HepG2 (cell line): Measurements from ENCODE around the gene LRRC25. TPM values are rescaled to one million over a fixed set of nuclear protein-coding genes. Genes with fewer than 3 reads are reported as not detected.

ENCODE experiments used
- ATAC-seq: fragments of 200-7000 bp; cut with Tn5 transposase; 3 replicates; pipeline ENCODE4 v1.9.1; 2020; ENCODE audit warnings: mild to moderate bottlenecking, moderate library complexity
- BruUV-seq: library from RNA; stranded (reverse); fragments of 400-500 nt; replicated peaks from 2 replicates; lab custom pipeline; 2021; lab: Mats Ljungman, UMichigan
- CTCF ChIA-PET: fragments of 300-600 bp; formaldehyde crosslinking; extraction: SDS; loops from one replicate; lab custom pipeline; 2021; ENCODE audit warnings: low total read pairs, inconsistent platforms, low intra/inter-chr PET ratio; lab: Yijun Ruan, JAX
- POLR2A ChIA-PET: fragments of 350-600 bp; sonication (Branson Sonifier 250); formaldehyde crosslinking; loops from one replicate; lab custom pipeline; 2020; ENCODE audit warnings: antibody characterized with exemption, inconsistent platforms; lab: Yijun Ruan, JAX
- DNase-seq: peaks from one replicate; pipeline ENCODE4 v3.0.0-alpha.2; 2015; ENCODE audit warnings: low spot score
- FAIRE-seq: peaks from 3 replicates; lab custom pipeline; 2011; peaks lifted over from hg19 to GRCh38; lab: Jason Lieb, UNC
- H2AFZ ChIP-seq: one replicate; pipeline ENCODE4 v1.6.1; 2011; ENCODE audit warnings: low read length, inconsistent platforms
- H3K27ac ChIP-seq: fragments of 300-600 bp; 3 replicates; pipeline ENCODE4 v1.8.0; 2011; ENCODE audit warnings: mixed run types, mild to moderate bottlenecking, mixed read lengths, low read length, inconsistent platforms; ENCODE audit not compliant: insufficient read depth; ENCODE audit errors: extremely low read length
- H3K27me3 ChIP-seq, 2 experiments: fragments of 200-600 bp in 1 of 2; 2 replicates in 1 of 2; 3 replicates in 1 of 2; pipeline versions ENCODE4 v1.6.0 to v1.8.0; 2011; ENCODE audit warnings: low read length in 2 of 2, mild to moderate bottlenecking in 2 of 2, moderate library complexity in 2 of 2, inconsistent platforms in 1 of 2; ENCODE audit not compliant: insufficient read depth in 2 of 2, control insufficient read depth in 1 of 2
- H3K36me3 ChIP-seq, 2 experiments: fragments of 200-600 bp in 1 of 2; replicated peaks in 1 of 2; 2 replicates in 1 of 2; 3 replicates in 1 of 2; pipeline versions ENCODE4 v1.5.1 to v1.8.0; 2011; ENCODE audit warnings: low read length in 2 of 2, inconsistent platforms in 1 of 2; ENCODE audit not compliant: insufficient read depth in 2 of 2, control insufficient read depth in 1 of 2
- H3K4me1 ChIP-seq: 2 replicates; pipeline ENCODE4 v1.5.1; 2012; ENCODE audit warnings: low read length, inconsistent platforms; ENCODE audit not compliant: insufficient read depth
- H3K4me2 ChIP-seq: 2 replicates; pipeline ENCODE4 v1.6.0; 2011; ENCODE audit warnings: low read depth, low read length, inconsistent platforms
- H3K4me3 ChIP-seq, 3 experiments: fragments of 200-600 bp in 1 of 3; sonication (generic), shearing (Covaris generic) in 1 of 3; replicated peaks in 1 of 3; 2 replicates each; pipeline ENCODE4 v1.5.1; 2011 to 2016; ENCODE audit warnings: low read length in 3 of 3, inconsistent platforms in 2 of 3, low read depth in 2 of 3, mild to moderate bottlenecking in 2 of 3, control low read depth in 1 of 3, mixed read lengths in 1 of 3; ENCODE audit not compliant: insufficient read depth in 1 of 3
- H3K79me2 ChIP-seq: one replicate; pipeline ENCODE4 v1.6.1; 2011; ENCODE audit warnings: low read length, inconsistent platforms; ENCODE audit not compliant: insufficient read depth
- H3K9ac ChIP-seq: 2 replicates; pipeline ENCODE4 v1.6.0; 2011; ENCODE audit warnings: mild to moderate bottlenecking, low read depth, low read length, inconsistent platforms; ENCODE audit not compliant: insufficient read depth
- H3K9me3 ChIP-seq: 2 replicates; pipeline ENCODE4 v1.5.1; 2012; ENCODE audit warnings: mild to moderate bottlenecking, low read length
- H4K20me1 ChIP-seq: 2 replicates; pipeline ENCODE4 v1.6.0; 2011; ENCODE audit warnings: inconsistent platforms, mild to moderate bottlenecking, low read length, moderate library complexity; ENCODE audit not compliant: insufficient read depth
- ADNP ChIP-seq: sonication (generic); formaldehyde crosslinking; IDR thresholded peaks from 2 replicates; pipeline ENCODE4 v1.4.0; 2020; ENCODE audit warnings: missing genetic modification reagents
- MED1 ChIP-seq: sonication (generic); formaldehyde crosslinking; IDR thresholded peaks from 2 replicates; pipeline ENCODE4 v1.4.0; 2020; ENCODE audit warnings: missing genetic modification reagents
- PAWR ChIP-seq: sonication (generic); formaldehyde crosslinking; IDR thresholded peaks from 2 replicates; pipeline ENCODE4 v1.4.0; 2020; ENCODE audit warnings: missing genetic modification reagents, mild to moderate bottlenecking, borderline replicate concordance
- SMYD3 ChIP-seq: sonication (generic); formaldehyde crosslinking; IDR thresholded peaks from 2 replicates; pipeline ENCODE4 v1.8.1; 2023; ENCODE audit warnings: mild to moderate bottlenecking, missing genetic modification reagents
- SNAPC4 ChIP-seq: sonication (generic); formaldehyde crosslinking; IDR thresholded peaks from 2 replicates; pipeline ENCODE4 v1.4.0; 2020; ENCODE audit warnings: mild to moderate bottlenecking, missing genetic modification reagents
- THAP8 ChIP-seq: sonication (generic); formaldehyde crosslinking; IDR thresholded peaks from 2 replicates; pipeline ENCODE4 v1.5.1; 2020; ENCODE audit warnings: missing genetic modification reagents, mild to moderate bottlenecking, borderline replicate concordance
- ZFP36 ChIP-seq: fragments of 150-350 bp; IDR thresholded peaks from 2 replicates; pipeline ENCODE4 v1.6.1; 2018; ENCODE audit warnings: borderline replicate concordance, low read length, low read depth; ENCODE audit not compliant: partially characterized antibody
- ZNF143 ChIP-seq: sonication (generic); formaldehyde crosslinking; IDR thresholded peaks from 2 replicates; pipeline ENCODE4 v1.4.0; 2020; ENCODE audit warnings: missing genetic modification reagents
- ZNF724P ChIP-seq: sonication (generic); formaldehyde crosslinking; IDR thresholded peaks from 2 replicates; pipeline ENCODE4 v1.8.0; 2022; ENCODE audit warnings: missing genetic modification reagents, borderline replicate concordance
- ZNF746 ChIP-seq: sonication (generic); formaldehyde crosslinking; IDR thresholded peaks from 2 replicates; pipeline ENCODE4 v1.8.0; 2022; ENCODE audit warnings: mild to moderate bottlenecking, missing genetic modification reagents
- WGBS: methylation state at CpG from one replicate; pipeline ENCODE4 v1.1.6; 2017; ENCODE audit warnings: low lambda C conversion rate; 5-methylcytosine and 5-hydroxymethylcytosine counted together
- in situ Hi-C: cut with HindIII; loops from 2 replicates; pipeline ENCODE4 v1.10.0; 2017; ENCODE audit warnings: low pct_unique_long_range_greater_than_20kb; ENCODE audit not compliant: extremely low pct_ligation_motif_present
- intact Hi-C: fragments of 100-400 bp; cut with micrococcal nuclease; formaldehyde crosslinking; loops from one replicate; pipeline ENCODE4 v1.10.0; 2022; ENCODE audit not compliant: unreplicated experiment
- polyA plus RNA-seq, 8 experiments: library from polyadenylated mRNA; depleted of rRNA in 3 of 8; stranded (reverse) in 7 of 8; unstranded in 1 of 8; fragments of >200 nt; fragmentation: Illumina TruSeq in 4 of 8; extraction: Trizol in 4 of 8; gene quantifications; 2 replicates each; pipeline versions ENCODE4 v1.2.1 to v1.2.3, GENCODE V29; 2011 to 2016; ENCODE audit warnings: low read depth in 4 of 8, missing spikeins in 1 of 8, mixed read lengths in 1 of 8; ENCODE audit not compliant: insufficient read depth in 1 of 8
- total RNA-seq, 5 experiments: library from RNA; depleted of rRNA; stranded (reverse); fragments of >200 nt; fragmentation: Illumina TruSeq; extraction: Trizol; gene quantifications; 2 replicates each; pipeline ENCODE4 v1.2.3, GENCODE V29; 2016; ENCODE audit warnings: low read depth in 1 of 5
- TF ChIP-seq, protein P1 (sequence below), 2 experiments: sonication (generic) in 1 of 2; formaldehyde crosslinking in 1 of 2; IDR thresholded peaks; 2 replicates each; pipeline versions ENCODE4 v1.4.0 to v1.6.1; 2018 to 2020; ENCODE audit warnings: missing genetic modification reagents in 2 of 2, borderline replicate concordance in 1 of 2, low read depth in 1 of 2, mild to moderate bottlenecking in 1 of 2, missing biosample characterization in 1 of 2

The LRRC25 gene
- total and polyA plus RNA-seq, 2 of the 13 experiments (the other 11 are each of a cell fraction or from before 2014, with no cell fraction given), result 0.13 to 0.53 TPM

- in situ Hi-C loops, result loop anchor here (10.0 kb wide), 1 partner anchor 57 kb away; the partner anchor contains the start of gene PGPEP1
- Histone ChIP-seq H3K4me1 (peaks cover 54% of the 10 kb centered on the region), H3K27ac (no peak overlapping the region), H3K27me3 (peaks cover 0 to 17% of the 10 kb centered on the region in 2 experiments; a peak in 4 of 5 replicates), H3K79me2 (no peaks in the 10 kb centered on the region), H2AFZ (no peak overlapping the region), H3K36me3 (no peaks in the 10 kb centered on the region), H3K9ac (peak overlapping the region; percentile 34; the same call in 1 of the 2 replicates), H3K4me3 (peak overlapping the region; percentile 28 to 63 (median 35); a peak in 5 of 6 replicates), H3K9me3 (no peaks in the 10 kb centered on the region), H3K4me2 (peak overlapping the region; percentile 86), H4K20me1 (no peaks in the 10 kb centered on the region)
- intact Hi-C loops, result loop anchor here (5.0 kb wide), 1 partner anchor 54 kb away; no protein-coding TSS in a partner anchor
- DNase-seq (peak; percentile 76), FAIRE-seq (peak; percentile 72), ATAC-seq (peak; percentile 76)
- CTCF ChIA-PET, result interaction anchor here (1.3 to 1.6 kb wide), 2 partner anchors 9 to 52 kb away, joined by 6 to 11 read pairs; no protein-coding TSS in a partner anchor
- POLR2A ChIA-PET, result interaction anchor here (0.7 to 2.3 kb wide), 9 partner anchors 9 to 63 kb away, joined by 3 to 22 read pairs (median 4); partner anchors contain the start of genes GDF15 and PGPEP1
- no TSS peak for BruUV-seq
- 15% methylated on average over 7 of the region's 7 CpGs for WGBS
- TF ChIP-seq SMYD3 (CRISPR knock-in tag), result no peak
- TF ChIP-seq ZNF746, result no peak
- no peak for TF ChIP-seq ZNF724P (CRISPR knock-in tag)
- no peak for TF ChIP-seq ZNF143
- no peak for TF ChIP-seq SNAPC4
- TF ChIP-seq ZFP36, result no peak
- no peak for TF ChIP-seq PAWR (CRISPR knock-in tag)
- 0 out of 2 replicates have a peak, but pooled peaks have one; percentile 64 for TF ChIP-seq ADNP
- TF ChIP-seq MED1, result peak; percentile 47
- TF ChIP-seq THAP8, result no peak
- TF ChIP-seq, protein P1, sequence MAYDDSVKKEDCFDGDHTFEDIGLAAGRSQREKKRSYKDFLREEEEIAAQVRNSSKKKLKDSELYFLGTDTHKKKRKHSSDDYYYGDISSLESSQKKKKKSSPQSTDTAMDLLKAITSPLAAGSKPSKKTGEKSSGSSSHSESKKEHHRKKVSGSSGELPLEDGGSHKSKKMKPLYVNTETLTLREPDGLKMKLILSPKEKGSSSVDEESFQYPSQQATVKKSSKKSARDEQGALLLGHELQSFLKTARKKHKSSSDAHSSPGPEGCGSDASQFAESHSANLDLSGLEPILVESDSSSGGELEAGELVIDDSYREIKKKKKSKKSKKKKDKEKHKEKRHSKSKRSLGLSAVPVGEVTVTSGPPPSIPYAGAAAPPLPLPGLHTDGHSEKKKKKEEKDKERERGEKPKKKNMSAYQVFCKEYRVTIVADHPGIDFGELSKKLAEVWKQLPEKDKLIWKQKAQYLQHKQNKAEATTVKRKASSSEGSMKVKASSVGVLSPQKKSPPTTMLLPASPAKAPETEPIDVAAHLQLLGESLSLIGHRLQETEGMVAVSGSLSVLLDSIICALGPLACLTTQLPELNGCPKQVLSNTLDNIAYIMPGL (CRISPR knock-in tag; IDR thresholded peaks at IDR 0.05; ENCODE audit: borderline replicate concordance in 1 of 2, low read depth in 1 of 2), result peak; percentile 32 to 74; a peak in 1 of 4 replicates
Measured at GRCh38 chr19:18401580-18402112, 4.2 kb upstream of the LRRC25 start.
